ENCODE measurements around the gene PSMD10.

DNA sequence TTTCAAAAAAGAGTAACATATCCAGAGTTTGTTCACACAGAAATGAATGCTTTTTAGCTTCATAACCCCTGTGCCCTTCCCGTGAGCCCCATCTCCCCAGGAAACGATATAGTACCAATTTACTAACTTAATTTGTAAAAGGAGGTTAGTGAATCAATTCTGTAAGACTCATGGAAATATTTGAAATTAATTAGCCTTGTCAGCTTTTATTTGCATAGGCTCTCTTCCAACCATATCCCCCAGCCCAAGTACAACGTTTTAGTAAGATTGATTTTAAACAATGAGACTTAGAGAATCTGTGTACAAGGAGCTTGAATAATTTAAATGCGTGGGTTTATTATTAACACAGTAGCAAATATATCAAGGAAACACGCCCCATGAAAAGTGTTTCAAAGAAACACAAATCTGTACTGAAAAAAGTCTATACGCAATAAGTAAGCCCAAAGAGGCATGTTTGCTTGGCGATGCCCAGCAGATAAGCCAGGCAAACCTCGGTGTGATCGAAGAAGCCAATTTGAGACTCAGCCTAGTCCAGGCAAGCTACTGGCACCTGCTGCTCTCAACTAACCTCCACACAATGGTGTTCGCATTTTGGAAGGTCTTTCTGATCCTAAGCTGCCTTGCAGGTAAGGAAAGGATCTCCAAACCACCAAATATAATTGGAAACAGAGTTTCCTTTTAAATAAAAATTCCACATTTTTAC lies 46.6 kb downstream of the PSMD10 start, which contains the start of gene VSIG1:
- TF ChIP-seq CTCF (IDR thresholded peaks at IDR 0.05) (no peak), POLR2AphosphoS5 (IDR thresholded peaks at IDR 0.05) (no peak)
